ENCODE measurements around the gene CC2D2B.

Gene CC2D2B

GRCh38 chr10:95907456-95908253 lies at the start of gene CC2D2B:
TSS of gene CC2D2B (plus strand) at chr10:95907975. CDS start at chr10:95911324, 3,349 bp downstream.
- TF ChIP-seq ZNF70 (CRISPR knock-in tag; IDR thresholded peaks at IDR 0.05) (no peak), GLIS3 (CRISPR knock-in tag; IDR thresholded peaks at IDR 0.05) (no peak), CSDC2 (CRISPR knock-in tag; IDR thresholded peaks at IDR 0.05) (no peak), ZNF565 (CRISPR knock-in tag; conservative IDR thresholded peaks at IDR 0.05; ENCODE audit: low read depth) (no peak), ZC3H10 (CRISPR knock-in tag; IDR thresholded peaks at IDR 0.05) (no peak), OSR1 (CRISPR knock-in tag; IDR thresholded peaks at IDR 0.05) (no peak), TSHZ2 (CRISPR knock-in tag; IDR thresholded peaks at IDR 0.05) (no peak), TCF4 (CRISPR knock-in tag; IDR thresholded peaks at IDR 0.05; ENCODE audit: borderline replicate concordance) (no peak), ARNTL (CRISPR knock-in tag; IDR thresholded peaks at IDR 0.05; ENCODE audit: borderline replicate concordance, low read depth) (no peak), ZFP30 (CRISPR knock-in tag; IDR thresholded peaks at IDR 0.05) (no peak)
- peak; percentile 96 for ATAC-seq

DNA sequence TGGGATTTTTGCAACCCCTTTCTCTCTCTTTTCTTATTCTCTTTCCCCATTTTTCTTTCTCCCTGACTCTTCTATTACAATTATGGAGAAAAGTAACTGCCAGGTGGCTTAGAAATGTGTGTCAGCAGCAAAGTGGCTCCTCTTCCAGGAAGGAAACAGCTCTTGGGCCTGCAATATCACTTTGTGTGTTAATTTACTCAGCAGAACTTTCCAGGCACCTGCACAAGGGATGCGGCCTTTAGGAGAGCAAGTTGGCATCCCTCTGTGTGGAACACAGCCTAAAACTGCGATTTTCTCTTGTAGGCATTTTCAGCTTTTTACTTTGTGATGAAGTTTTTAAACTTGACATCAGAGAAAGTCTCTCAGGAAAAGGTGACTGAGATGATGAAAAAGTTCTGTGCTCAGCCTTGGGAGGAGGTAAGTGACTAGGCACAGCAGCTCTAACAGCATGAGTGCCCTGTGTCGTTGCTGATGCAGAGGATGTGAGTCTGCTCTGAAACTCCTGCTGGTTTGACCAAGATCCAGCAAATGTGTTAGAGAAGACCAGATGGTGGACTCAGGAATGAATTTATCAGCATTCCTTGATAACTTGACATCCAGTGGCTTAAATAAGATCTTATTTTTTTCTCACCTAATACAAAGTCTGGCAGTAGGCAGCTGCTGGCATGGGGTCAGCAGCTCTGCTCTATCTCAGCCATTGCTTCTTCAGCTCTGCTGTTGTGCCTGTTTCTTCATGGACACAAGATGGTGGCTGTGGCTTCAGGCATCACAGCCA lies 47.4 kb upstream of the CC2D2B start:
- ATAC-seq, result no peak; the same call in 2 of the 3 replicates
- TF ChIP-seq TOX (CRISPR knock-in tag; IDR thresholded peaks at IDR 0.05; ENCODE audit: borderline replicate concordance) (no peak), POU6F1 (CRISPR knock-in tag; IDR thresholded peaks at IDR 0.05; ENCODE audit: borderline replicate concordance, low read depth) (no peak), RARB (CRISPR knock-in tag; IDR thresholded peaks at IDR 0.05) (no peak), ZNF8 (CRISPR knock-in tag; IDR thresholded peaks at IDR 0.05) (no peak), ZFP3 (CRISPR knock-in tag; IDR thresholded peaks at IDR 0.05) (no peak), TSHZ2 (CRISPR knock-in tag; IDR thresholded peaks at IDR 0.05) (no peak), PPARA (CRISPR knock-in tag; IDR thresholded peaks at IDR 0.05; ENCODE audit: borderline replicate concordance) (no peak), SNAI2 (CRISPR knock-in tag; IDR thresholded peaks at IDR 0.05) (no peak), ESRRG (CRISPR knock-in tag; IDR thresholded peaks at IDR 0.05) (no peak), ZFP30 (CRISPR knock-in tag; IDR thresholded peaks at IDR 0.05) (no peak), ARNTL (CRISPR knock-in tag; IDR thresholded peaks at IDR 0.05; ENCODE audit: borderline replicate concordance, low read depth) (no peak), CSDC2 (CRISPR knock-in tag; IDR thresholded peaks at IDR 0.05) (no peak), ZC3H10 (CRISPR knock-in tag; IDR thresholded peaks at IDR 0.05) (no peak), ISL1 (CRISPR knock-in tag; IDR thresholded peaks at IDR 0.05) (no peak), ZNF565 (CRISPR knock-in tag; conservative IDR thresholded peaks at IDR 0.05; ENCODE audit: low read depth) (no peak)
- TF ChIP-seq, protein P1, sequence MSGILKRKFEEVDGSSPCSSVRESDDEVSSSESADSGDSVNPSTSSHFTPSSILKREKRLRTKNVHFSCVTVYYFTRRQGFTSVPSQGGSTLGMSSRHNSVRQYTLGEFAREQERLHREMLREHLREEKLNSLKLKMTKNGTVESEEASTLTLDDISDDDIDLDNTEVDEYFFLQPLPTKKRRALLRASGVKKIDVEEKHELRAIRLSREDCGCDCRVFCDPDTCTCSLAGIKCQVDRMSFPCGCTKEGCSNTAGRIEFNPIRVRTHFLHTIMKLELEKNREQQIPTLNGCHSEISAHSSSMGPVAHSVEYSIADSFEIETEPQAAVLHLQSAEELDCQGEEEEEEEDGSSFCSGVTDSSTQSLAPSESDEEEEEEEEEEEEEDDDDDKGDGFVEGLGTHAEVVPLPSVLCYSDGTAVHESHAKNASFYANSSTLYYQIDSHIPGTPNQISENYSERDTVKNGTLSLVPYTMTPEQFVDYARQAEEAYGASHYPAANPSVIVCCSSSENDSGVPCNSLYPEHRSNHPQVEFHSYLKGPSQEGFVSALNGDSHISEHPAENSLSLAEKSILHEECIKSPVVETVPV (CRISPR knock-in tag; IDR thresholded peaks at IDR 0.05), result no peak
- TF ChIP-seq, protein P2, sequence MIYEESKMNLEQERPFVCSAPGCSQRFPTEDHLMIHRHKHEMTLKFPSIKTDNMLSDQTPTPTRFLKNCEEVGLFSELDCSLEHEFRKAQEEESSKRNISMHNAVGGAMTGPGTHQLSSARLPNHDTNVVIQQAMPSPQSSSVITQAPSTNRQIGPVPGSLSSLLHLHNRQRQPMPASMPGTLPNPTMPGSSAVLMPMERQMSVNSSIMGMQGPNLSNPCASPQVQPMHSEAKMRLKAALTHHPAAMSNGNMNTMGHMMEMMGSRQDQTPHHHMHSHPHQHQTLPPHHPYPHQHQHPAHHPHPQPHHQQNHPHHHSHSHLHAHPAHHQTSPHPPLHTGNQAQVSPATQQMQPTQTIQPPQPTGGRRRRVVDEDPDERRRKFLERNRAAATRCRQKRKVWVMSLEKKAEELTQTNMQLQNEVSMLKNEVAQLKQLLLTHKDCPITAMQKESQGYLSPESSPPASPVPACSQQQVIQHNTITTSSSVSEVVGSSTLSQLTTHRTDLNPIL (CRISPR knock-in tag; IDR thresholded peaks at IDR 0.05; ENCODE audit: low read depth), result no peak
- TF ChIP-seq, protein P3, sequence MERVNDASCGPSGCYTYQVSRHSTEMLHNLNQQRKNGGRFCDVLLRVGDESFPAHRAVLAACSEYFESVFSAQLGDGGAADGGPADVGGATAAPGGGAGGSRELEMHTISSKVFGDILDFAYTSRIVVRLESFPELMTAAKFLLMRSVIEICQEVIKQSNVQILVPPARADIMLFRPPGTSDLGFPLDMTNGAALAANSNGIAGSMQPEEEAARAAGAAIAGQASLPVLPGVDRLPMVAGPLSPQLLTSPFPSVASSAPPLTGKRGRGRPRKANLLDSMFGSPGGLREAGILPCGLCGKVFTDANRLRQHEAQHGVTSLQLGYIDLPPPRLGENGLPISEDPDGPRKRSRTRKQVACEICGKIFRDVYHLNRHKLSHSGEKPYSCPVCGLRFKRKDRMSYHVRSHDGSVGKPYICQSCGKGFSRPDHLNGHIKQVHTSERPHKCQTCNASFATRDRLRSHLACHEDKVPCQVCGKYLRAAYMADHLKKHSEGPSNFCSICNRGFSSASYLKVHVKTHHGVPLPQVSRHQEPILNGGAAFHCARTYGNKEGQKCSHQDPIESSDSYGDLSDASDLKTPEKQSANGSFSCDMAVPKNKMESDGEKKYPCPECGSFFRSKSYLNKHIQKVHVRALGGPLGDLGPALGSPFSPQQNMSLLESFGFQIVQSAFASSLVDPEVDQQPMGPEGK (CRISPR knock-in tag; IDR thresholded peaks at IDR 0.05; ENCODE audit: borderline replicate concordance), result no peak

Measured in SK-N-SH treated with all-trans-retinoic acid at 6 μM for 48 hours (cell line).